ENCODE results near the gene CRYZL1. TPM values are rescaled to one million over a fixed set of nuclear protein-coding genes. Genes with fewer than 3 reads are reported as not detected.

Gene CRYZL1
- total and polyA plus RNA-seq, 2 of the 8 experiments (the other 6 are each of a cell fraction or from before 2014, with no cell fraction given) = 15.6 to 15.8 TPM

DNA sequence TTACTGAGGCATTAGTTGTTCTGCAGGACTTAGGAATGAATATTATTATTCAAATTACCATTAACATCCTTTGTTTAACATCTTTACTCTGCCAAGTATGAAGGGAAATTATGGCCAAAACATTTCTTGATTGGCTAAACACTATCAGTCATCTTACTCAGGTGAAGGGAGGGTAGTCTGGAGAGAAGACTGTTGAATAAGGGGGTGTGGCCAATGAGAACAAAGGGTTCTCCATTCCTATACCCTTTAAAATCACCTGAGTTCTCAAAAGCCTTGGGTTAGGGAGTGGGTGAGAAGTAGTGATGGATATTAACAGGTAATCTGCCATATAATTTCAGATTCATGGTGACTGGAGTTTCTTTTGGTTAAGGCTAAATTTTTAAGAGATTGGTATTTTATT is 19.3 kb downstream of the CRYZL1 start (continued):
- TF ChIP-seq CTBP2 (IDR thresholded peaks at IDR 0.05; ENCODE audit: borderline replicate concordance, insufficient read depth, insufficient read length, low read length) (no peak), BCL11A (IDR thresholded peaks at IDR 0.05; ENCODE audit: low read depth in 2 of 2, low read length in 2 of 2) (no peak), CHD1 (IDR thresholded peaks at IDR 0.05; ENCODE audit: low read depth, low read length) (no peak), HDAC2 (IDR thresholded peaks at IDR 0.05; ENCODE audit: borderline replicate concordance in 1 of 2, low read depth in 2 of 2, low read length in 2 of 2) (no peak), POU5F1 (IDR thresholded peaks at IDR 0.05; ENCODE audit: low read depth, low read length) (no peak), KDM5A (IDR thresholded peaks at IDR 0.05; ENCODE audit: low read length) (no peak), BACH1 (IDR thresholded peaks at IDR 0.05; ENCODE audit: low read length) (no peak)
- TF ChIP-seq, protein P1, sequence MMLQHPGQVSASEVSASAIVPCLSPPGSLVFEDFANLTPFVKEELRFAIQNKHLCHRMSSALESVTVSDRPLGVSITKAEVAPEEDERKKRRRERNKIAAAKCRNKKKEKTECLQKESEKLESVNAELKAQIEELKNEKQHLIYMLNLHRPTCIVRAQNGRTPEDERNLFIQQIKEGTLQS (IDR thresholded peaks at IDR 0.05; ENCODE audit: insufficient read depth, low read depth, low read length) = no peak

Data from H1 (cell line).